Activated T-helper 17 cell treated with anti-CD3 and anti-CD28 coated beads, Interleukin-2, amount 50 U/mL, for 72 hours (primary cell): ENCODE data around the gene KCNIP4. TPM values are rescaled to one million over a fixed set of nuclear protein-coding genes. Genes with fewer than 3 reads are reported as not detected.

Source experiments
- ATAC-seq: fragments of 150-1000 bp; cut with Tn5 transposase; replicated peaks from 2 replicates; pipeline ENCODE4 v1.10.0; 2021; ENCODE audit warnings: mild to moderate bottlenecking, moderate library complexity
- H3K27ac Mint-ChIP-seq: one replicate; pipeline ENCODE4 v1.8.0; 2022; ENCODE audit warnings: mixed read lengths
- H3K27me3 Mint-ChIP-seq: one replicate; pipeline ENCODE4 v1.8.0; 2022; ENCODE audit warnings: mixed read lengths
- H3K36me3 Mint-ChIP-seq: one replicate; pipeline ENCODE4 v1.8.0; 2022; ENCODE audit warnings: low read depth, mild to moderate bottlenecking, mixed read lengths
- H3K4me1 Mint-ChIP-seq: one replicate; pipeline ENCODE4 v1.8.0; 2022; ENCODE audit warnings: mixed read lengths
- H3K4me3 Mint-ChIP-seq: one replicate; pipeline ENCODE4 v1.8.0; 2022; ENCODE audit warnings: mild to moderate bottlenecking, mixed read lengths
- H3K9me3 Mint-ChIP-seq: one replicate; pipeline ENCODE4 v1.8.0; 2022; ENCODE audit warnings: mixed read lengths
- total RNA-seq, 2 donors: library from RNA; stranded (reverse); gene quantifications; one replicate each; pipeline ENCODE4 v1.2.3, GENCODE V29; 2022

KCNIP4 gene
- total RNA-seq, 2 donors from 2014 or later, result not detected

- Mint-ChIP-seq H3K36me3 (no peaks in the 10 kb centered on the region), H3K4me3 (no peak overlapping the region), H3K9me3 (no peaks in the 10 kb centered on the region), H3K27me3 (peaks cover 2% of the 10 kb centered on the region), H3K27ac (no peak overlapping the region), H3K4me1 (no peaks in the 10 kb centered on the region)
- ATAC-seq, result no peak
Observed at GRCh38 chr4:21191317-21191716, 757.3 kb downstream of the KCNIP4 start.

- Mint-ChIP-seq H3K4me1 (no peaks in the 10 kb centered on the region), H3K27ac (no peak overlapping the region), H3K36me3 (no peaks in the 10 kb centered on the region), H3K27me3 (peaks cover 5% of the 10 kb centered on the region), H3K4me3 (no peak overlapping the region), H3K9me3 (no peaks in the 10 kb centered on the region)
- no peak for ATAC-seq
Observed at GRCh38 chr4:21184788-21185187, 763.8 kb downstream of the KCNIP4 start.

DNA sequence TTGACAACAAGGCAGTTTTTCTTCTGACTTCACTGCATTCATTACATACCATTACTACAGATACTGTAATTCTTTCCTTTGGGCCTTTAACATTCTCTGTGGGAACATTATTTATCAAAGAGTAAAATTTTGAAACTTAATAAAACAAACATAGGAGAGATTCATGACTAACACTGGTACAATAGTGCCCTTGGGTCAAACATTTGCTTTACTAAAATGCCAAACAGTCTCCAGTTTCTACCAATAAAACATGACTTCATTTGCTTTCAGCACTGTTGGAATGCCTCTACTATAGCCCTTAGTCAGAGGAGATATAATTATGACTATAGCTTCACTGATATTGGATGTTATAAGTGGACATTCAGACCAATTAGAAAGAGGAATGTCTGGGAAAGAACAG is 766.9 kb downstream of the KCNIP4 start:
- H3K27ac Mint-ChIP-seq, result no peak overlapping the region
- ATAC-seq, result no peak

DNA sequence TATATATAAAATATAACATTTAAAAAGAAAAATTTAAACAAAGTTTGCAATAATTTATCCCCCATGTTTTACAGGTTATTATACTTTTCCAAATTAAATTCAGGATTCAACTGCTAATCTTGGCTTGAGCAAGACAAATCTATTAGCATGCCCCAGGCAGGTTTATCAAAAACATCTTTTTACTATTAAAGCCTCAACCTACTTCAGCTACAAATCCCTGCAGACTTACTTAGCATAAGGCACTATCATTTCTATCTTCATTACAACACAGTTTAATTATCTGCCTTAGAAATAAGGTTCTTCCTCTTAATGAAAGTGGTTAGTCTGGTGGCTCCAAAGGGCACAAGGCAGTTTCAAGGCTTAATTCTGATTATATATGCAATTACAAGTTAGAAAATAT is 770.7 kb downstream of the KCNIP4 start:
- Mint-ChIP-seq H3K4me1 (no peaks in the 10 kb centered on the region), H3K27me3 (peaks cover 4% of the 10 kb centered on the region), H3K4me3 (no peak overlapping the region), H3K27ac (no peak overlapping the region), H3K9me3 (peaks cover 4% of the 10 kb centered on the region), H3K36me3 (no peaks in the 10 kb centered on the region)
- ATAC-seq, result no peak

More for the DNA sequence above, 766.9 kb downstream of the KCNIP4 start:
- H3K9me3 Mint-ChIP-seq, result peaks cover 4% of the 10 kb centered on the region
- H3K27me3 Mint-ChIP-seq, result peaks cover 9% of the 10 kb centered on the region
- no peaks in the 10 kb centered on the region for H3K36me3 Mint-ChIP-seq
- H3K4me1 Mint-ChIP-seq, result no peaks in the 10 kb centered on the region
- no peak overlapping the region for H3K4me3 Mint-ChIP-seq

DNA sequence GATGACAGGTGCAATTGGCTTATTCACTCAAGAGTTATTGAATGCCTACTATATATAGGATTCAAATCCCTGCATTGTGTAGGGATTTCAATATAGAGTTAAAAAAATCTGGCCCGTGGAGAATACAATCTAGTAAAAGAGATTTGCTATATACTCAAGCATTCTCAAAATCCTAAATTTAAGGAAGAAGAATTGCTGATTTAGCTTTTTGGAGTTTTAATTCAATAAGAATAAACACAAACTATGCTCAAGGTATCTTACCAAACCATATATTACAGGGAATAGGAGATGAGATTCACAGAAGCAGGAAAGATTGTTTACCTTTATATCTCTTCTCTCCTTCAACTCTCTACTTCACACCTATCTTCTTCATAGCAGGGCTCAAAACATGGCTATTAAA is 771.5 kb downstream of the KCNIP4 start:
- Mint-ChIP-seq H3K36me3 (no peaks in the 10 kb centered on the region), H3K9me3 (peaks cover 4% of the 10 kb centered on the region), H3K4me1 (no peaks in the 10 kb centered on the region), H3K4me3 (no peak overlapping the region), H3K27me3 (peaks cover 4% of the 10 kb centered on the region), H3K27ac (no peak overlapping the region)
- no peak for ATAC-seq

GRCh38 chr4:21167711-21168110 is 780.9 kb downstream of the KCNIP4 start:
- no peaks in the 10 kb centered on the region for H3K36me3 Mint-ChIP-seq
- H3K27me3 Mint-ChIP-seq, result no peaks in the 10 kb centered on the region
- ATAC-seq, result no peak
- H3K4me3 Mint-ChIP-seq, result no peak overlapping the region
- H3K27ac Mint-ChIP-seq, result no peak overlapping the region
- H3K4me1 Mint-ChIP-seq, result no peaks in the 10 kb centered on the region
- no peaks in the 10 kb centered on the region for H3K9me3 Mint-ChIP-seq

GRCh38 chr4:21155367-21155766 is 793.2 kb downstream of the KCNIP4 start:
- Mint-ChIP-seq H3K9me3 (no peaks in the 10 kb centered on the region), H3K27me3 (peaks cover 14% of the 10 kb centered on the region), H3K27ac (no peak overlapping the region), H3K36me3 (no peaks in the 10 kb centered on the region), H3K4me3 (no peak overlapping the region), H3K4me1 (no peaks in the 10 kb centered on the region)
- ATAC-seq, result no peak

DNA sequence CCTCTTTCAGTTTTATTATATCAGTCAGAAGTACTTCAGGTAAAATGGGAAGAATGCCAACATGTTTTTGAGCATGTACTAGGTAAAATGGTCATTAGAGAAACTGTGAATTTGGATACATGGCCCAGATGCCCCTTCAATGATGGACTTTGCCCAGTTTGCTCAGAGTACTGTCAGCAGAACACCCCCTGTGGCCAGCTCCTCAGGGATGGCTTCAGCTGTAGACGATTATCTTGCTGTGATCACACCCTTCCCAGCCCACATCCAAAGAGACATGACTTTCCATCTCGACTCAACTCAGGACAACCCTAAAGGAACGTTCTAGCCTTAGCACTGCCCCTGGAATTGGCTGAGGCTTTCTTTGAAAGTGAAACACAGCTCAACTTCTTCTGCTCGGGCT is 809.2 kb downstream of the KCNIP4 start:
- Mint-ChIP-seq H3K4me1 (no peaks in the 10 kb centered on the region), H3K27ac (no peak overlapping the region), H3K4me3 (no peak overlapping the region), H3K9me3 (no peaks in the 10 kb centered on the region), H3K27me3 (no peaks in the 10 kb centered on the region), H3K36me3 (no peaks in the 10 kb centered on the region)
- no peak for ATAC-seq

DNA sequence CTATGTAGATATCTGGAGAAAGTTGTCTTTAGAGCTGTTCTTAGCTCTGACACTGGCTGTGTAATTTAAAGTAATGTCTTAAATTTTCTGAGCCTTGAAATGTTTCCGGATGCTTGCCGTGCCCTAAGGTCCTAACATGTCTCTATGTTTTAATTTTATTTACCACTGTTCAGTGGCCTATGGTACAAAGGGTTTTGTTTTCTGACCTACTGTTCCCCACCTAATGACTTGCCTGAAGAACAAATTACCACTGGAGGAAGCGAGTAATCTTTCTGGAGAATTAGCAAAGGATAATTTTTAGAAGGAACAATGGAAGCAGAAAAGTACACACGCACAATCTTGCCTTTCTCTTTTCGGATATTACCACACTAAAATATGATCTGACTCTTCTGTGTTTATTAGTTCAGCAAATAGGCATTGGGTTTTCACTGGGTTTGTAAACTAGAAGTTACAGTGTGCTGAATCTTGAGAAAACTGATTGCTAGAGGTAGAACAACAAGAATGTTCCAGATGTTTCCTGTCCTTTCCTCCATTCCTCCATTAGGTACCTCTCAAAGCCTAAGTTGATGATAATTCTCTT is 812.4 kb downstream of the KCNIP4 start:
- ATAC-seq, result no peak
- H3K36me3 Mint-ChIP-seq, result no peaks in the 10 kb centered on the region
- H3K27ac Mint-ChIP-seq, result no peak overlapping the region

DNA sequence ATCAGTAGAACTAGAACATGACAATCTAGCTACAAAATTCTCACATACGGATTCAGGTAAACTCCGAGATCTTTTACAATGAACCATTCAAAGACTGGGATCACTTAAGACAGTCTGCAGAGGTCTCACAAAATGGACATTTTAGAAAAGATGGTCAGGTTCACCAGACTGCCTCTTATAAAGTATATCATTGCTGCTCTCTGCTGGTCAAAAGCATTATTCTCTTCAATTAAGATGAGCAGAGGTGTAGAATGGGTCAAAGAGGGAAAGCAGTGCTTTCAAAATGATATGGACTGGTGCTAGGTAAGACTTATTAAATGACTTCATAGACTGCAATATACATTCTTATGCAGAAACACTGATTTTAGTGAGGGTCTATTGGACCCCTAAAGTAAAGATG is 813.6 kb downstream of the KCNIP4 start:
- no peaks in the 10 kb centered on the region for H3K27me3 Mint-ChIP-seq
- H3K9me3 Mint-ChIP-seq, result no peaks in the 10 kb centered on the region
- no peak overlapping the region for H3K4me3 Mint-ChIP-seq
- H3K27ac Mint-ChIP-seq, result no peak overlapping the region
- H3K36me3 Mint-ChIP-seq, result no peaks in the 10 kb centered on the region
- no peaks in the 10 kb centered on the region for H3K4me1 Mint-ChIP-seq
- no peak for ATAC-seq

More for the DNA sequence above, 812.4 kb downstream of the KCNIP4 start:
- Mint-ChIP-seq H3K4me1 (no peaks in the 10 kb centered on the region), H3K9me3 (no peaks in the 10 kb centered on the region), H3K27me3 (no peaks in the 10 kb centered on the region), H3K4me3 (no peak overlapping the region)

GRCh38 chr4:21130606-21131005 is 818.0 kb downstream of the KCNIP4 start:
- Mint-ChIP-seq H3K4me1 (no peaks in the 10 kb centered on the region), H3K36me3 (no peaks in the 10 kb centered on the region), H3K27ac (no peak overlapping the region), H3K27me3 (peaks cover 5% of the 10 kb centered on the region), H3K4me3 (no peak overlapping the region), H3K9me3 (peaks cover 6% of the 10 kb centered on the region)
- ATAC-seq, result no peak

DNA sequence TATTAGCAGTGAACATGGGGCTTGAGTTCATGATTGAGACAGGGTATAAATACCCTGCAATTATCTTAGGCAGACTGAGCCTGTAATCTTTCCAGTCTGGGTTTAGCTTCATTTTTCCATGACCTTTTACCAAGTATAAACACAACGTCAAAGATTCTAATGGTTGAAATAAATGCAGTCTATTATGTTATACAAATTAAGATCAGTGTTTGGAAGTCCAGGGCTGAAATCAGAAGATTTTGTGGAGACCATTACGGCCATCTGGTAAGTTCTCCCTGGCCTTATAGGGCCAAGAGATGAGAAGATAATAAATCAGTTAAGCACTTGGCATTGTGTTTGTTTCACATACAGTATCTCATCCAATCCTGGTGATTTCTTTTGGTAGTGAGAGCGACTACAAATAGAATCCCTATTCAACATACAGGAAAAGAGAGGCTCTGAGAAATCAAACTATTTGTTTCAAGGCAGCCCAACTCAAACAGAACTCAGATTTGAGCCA is 822.5 kb downstream of the KCNIP4 start:
- ATAC-seq, result no peak
- H3K4me3 Mint-ChIP-seq, result no peak overlapping the region

DNA sequence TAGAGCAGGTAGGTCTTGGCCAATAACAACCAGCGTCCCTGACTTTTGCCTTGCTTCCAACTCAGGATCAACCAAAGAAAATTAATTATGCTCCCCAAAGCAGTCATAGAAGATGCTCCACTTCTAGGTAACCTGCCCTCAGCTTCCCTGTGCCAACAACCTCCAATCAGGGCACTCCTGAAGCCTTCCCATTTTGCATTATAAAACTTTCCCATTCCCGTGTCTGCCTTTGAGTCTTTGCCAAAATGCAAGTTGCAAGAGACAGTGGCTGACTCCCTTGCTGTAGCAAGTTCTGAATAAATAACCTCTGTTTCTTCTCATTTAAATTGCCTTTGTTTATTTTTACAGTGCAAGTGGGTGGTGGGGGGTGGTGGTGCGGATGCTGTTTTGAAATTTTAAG is 830.3 kb downstream of the KCNIP4 start:
- no peak for ATAC-seq
- peaks cover 3% of the 10 kb centered on the region for H3K9me3 Mint-ChIP-seq
- H3K27me3 Mint-ChIP-seq, result no peaks in the 10 kb centered on the region
- H3K4me3 Mint-ChIP-seq, result no peak overlapping the region
- H3K4me1 Mint-ChIP-seq, result no peaks in the 10 kb centered on the region
- no peaks in the 10 kb centered on the region for H3K36me3 Mint-ChIP-seq
- no peak overlapping the region for H3K27ac Mint-ChIP-seq

More for the DNA sequence above, 822.5 kb downstream of the KCNIP4 start:
- Mint-ChIP-seq H3K9me3 (peaks cover 6% of the 10 kb centered on the region), H3K4me1 (no peaks in the 10 kb centered on the region), H3K27me3 (peaks cover 5% of the 10 kb centered on the region), H3K36me3 (no peaks in the 10 kb centered on the region), H3K27ac (no peak overlapping the region)

DNA sequence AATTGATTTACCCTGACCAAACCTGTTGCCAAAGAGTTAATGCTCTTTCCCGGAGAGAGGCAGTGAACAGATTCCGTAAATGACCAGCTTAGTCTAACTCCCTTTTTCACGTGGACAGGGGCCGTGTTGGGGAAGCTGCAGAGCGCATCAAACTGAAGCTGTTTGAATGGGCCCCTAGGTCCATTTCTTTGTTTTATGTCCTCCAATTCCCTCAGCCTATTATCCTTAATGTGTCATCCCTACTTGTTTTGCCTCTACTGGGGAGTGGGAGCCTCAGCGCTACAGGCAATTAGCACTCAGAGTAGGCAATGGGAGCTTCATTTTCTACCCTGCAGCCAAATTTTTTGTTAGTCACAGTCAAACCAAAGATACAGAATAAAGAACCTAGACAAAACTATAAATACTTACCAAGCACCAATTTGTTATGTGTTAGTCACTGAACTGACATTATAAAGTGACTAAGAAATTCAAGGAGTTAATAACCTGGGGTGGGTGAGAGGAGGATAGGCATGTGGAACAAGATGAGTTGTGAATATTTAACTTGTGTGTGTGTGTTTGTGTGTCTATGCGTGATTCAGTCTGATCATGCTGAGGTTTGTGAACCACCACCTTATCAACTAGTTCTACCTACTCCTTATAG is 830.9 kb downstream of the KCNIP4 start:
- H3K4me1 Mint-ChIP-seq, result no peaks in the 10 kb centered on the region
- H3K27me3 Mint-ChIP-seq, result no peaks in the 10 kb centered on the region
- H3K36me3 Mint-ChIP-seq, result no peaks in the 10 kb centered on the region
- no peak for ATAC-seq
- H3K27ac Mint-ChIP-seq, result no peak overlapping the region
- H3K4me3 Mint-ChIP-seq, result no peak overlapping the region
- H3K9me3 Mint-ChIP-seq, result peaks cover 3% of the 10 kb centered on the region

DNA sequence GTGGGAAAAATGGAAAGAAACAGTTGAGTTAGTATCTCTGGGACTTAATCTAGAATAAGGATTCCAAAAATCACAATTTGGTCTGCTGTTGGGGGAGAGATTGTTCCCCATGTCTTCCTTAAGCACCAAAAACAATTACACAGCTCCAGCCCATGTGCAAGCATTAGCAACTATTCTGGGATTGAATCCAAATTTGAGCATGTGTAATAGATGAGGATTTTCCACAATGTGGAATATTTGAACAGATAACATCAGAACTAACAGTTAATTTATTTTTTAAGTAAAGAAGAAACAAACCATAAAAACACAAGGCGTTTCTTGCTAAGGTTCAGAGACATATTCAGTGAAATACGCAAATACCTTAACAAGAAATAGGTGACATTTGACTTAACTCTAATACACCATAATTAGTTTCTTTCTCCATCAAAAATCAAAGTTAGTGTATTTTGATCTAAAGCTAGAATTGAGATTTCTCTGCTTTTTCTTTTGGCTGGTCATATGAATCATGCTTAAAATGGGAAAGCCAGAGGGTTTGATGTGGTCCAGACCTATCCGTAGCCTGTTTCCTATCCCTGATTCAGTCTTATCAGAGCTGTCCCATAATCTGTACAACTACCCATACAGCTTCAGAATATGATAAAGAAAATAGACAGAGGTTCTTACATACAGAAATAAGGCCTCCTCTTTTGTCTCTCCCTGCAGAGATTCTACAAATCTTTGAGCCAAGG is 834.9 kb downstream of the KCNIP4 start:
- ATAC-seq, result no peak
- Mint-ChIP-seq H3K4me3 (no peak overlapping the region), H3K27me3 (no peaks in the 10 kb centered on the region), H3K27ac (no peak overlapping the region), H3K36me3 (no peaks in the 10 kb centered on the region), H3K9me3 (peaks cover 3% of the 10 kb centered on the region), H3K4me1 (no peaks in the 10 kb centered on the region)
